ENCODE results near the gene ECPAS.
"Not testable (repeated sequence)": the region's sequence is repeated elsewhere in the genome, so short reads cannot be mapped to it uniquely, and the experiment has no call there.

ECPAS gene

DNA sequence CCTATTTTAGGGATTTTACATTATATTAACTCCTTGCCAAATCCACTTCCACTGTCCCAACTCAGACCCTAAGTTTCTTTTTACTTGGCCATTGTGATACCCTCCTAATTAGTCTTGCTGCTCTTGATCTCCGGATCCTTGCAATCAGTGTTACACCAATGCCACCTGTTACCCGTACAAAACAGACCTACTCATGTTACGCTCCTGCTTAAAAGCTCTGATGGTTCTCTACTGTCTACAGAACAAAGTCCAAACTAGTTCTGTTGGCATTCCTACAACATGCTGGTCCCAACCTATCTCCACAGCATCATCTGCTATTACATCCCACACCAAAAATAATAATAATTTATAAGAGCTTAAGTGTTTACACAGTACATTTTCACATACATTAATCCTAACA, 9.8 kb downstream of the ECPAS start:
- no peak for DNase-seq (ENCODE audit: low read depth in 2 of 2, low spot score in 1 of 2)

GRCh38 chr9:111467778-111468367, 16.3 kb downstream of the ECPAS start:
- no peak for DNase-seq (ENCODE audit: low read depth in 2 of 2, low spot score in 1 of 2)

DNA sequence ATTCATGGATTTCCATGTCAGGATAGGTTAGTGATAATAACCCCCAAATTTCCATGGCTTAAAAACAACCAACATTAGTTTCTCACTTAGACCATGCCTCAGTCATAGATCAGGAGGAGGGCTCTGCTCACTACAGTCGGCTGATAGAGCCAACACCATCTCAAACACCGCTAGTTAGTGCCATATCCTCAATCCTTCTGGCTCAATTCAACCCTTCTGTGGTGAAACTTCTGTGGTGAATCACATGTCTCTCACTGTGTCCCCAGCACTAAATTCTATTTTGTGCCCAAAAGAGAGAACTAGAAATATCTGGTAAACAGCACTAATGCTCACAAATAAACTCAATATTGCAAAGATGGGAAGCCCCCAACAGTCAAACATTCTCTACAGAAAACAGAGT, 21.1 kb downstream of the ECPAS start:
- no peak for DNase-seq (ENCODE audit: low read depth in 2 of 2, low spot score in 1 of 2)

DNA sequence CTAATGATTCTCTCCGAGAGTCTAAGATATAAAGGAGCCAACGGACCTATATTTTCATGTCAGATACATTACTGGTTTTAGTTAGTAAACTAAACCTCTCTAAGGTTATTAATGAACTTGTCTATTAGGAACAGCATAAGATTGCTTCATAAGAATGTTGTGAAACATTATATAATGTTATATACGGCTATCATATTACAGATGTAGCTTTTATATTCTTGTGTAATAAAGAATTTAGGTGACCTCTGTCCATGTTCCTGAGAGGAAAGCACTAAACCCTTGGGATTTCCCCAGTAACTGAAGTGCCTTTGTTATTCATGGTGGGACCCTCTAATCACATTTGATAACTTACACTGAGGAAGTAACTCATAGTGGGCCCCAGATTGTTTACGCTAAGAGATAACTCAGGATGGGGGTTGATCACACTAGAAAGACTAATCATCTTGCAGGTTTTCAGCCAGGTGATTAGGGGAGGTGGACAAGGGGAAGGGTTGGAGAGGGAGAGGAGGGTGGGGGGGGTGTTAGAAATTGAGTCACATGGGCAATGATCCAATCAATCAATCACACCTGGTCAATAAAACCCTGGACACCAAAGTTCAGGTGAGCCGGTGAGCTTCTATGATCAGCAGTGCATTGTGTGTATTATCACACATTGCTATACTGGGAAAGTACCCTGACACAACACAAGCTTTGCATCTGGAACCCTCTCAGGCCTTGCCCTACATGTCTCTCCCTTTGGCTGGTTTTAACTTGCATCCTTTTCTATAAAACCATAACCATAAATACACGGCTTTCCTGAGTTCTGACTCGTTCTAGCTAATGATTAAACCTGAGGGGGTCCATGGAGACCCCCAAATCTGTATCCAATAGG, 25.8 kb downstream of the ECPAS start:
- no peak for DNase-seq (ENCODE audit: low read depth in 2 of 2, low spot score in 1 of 2)

- no peak for DNase-seq (ENCODE audit: low read depth in 2 of 2, low spot score in 1 of 2)
Observed at GRCh38 chr9:111456529-111456928, 27.7 kb downstream of the ECPAS start.

DNA sequence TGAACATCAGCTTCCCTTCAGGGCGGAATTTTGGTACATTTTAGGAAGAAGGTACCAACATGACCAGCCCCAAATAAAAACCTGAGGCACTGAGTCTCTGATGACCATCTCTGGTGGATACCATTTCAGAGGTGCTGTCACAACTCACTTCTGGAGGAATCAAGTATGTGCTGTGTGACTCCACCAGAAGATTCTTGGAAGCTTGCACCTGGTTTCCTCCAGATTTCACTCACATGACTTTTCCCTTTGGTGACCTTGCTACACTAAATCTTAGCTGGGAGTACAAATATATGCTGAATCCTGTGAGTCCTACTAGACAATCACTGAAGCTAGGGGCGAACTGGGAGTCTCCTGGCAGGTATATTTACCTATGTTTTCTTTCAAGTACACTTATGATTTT, 28.5 kb downstream of the ECPAS start:
- no peak for DNase-seq (ENCODE audit: low read depth in 2 of 2, low spot score in 1 of 2)

GRCh38 chr9:111454751-111455150, 29.4 kb downstream of the ECPAS start:
- no peak for DNase-seq (ENCODE audit: low read depth in 2 of 2, low spot score in 1 of 2)

- no peak for DNase-seq (ENCODE audit: low read depth in 2 of 2, low spot score in 1 of 2)
Observed at GRCh38 chr9:111451570-111451969, 32.6 kb downstream of the ECPAS start.

DNA sequence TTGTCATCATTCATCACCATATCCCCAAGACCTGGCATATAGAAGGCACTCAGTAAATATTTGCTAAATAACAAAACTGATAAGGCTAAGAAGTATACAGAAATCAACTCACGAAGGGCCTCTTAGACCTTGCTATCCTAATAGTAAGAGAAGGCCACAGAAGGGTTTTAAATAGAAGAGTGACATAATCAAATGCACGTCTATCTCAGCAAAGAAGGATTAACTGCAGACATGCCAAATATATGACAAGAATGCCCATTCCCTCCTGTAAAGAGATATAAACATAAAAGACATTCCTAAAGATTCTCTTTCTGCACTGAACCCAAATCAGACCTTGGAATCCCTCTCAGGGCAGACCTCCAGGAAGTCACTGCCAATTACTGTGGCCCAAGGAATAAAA, 34.1 kb downstream of the ECPAS start:
- no peak for DNase-seq (ENCODE audit: low read depth in 2 of 2, low spot score in 1 of 2)

- DNase-seq (ENCODE audit: low read depth in 2 of 2, low spot score in 1 of 2): no peak
Observed at GRCh38 chr9:111449705-111450104, 34.5 kb downstream of the ECPAS start.

DNA sequence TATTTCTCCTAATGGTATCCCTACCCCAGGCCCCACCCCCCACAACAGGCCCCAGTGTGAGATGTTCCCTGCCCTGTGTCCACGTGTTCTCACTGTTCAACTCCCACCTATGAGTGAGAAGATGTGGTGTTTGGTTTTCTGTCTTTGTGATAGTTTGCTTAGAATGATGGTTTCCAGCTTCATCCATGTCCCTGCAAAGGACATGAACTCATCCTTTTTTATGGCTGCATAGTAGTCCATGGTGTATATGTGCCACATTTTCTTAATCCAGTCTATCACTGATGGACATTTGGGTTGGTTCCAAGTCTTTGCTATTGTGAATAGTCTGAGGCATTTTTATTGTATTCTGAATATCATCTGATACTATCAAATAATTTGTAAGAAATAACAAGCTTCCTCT, 38.4 kb downstream of the ECPAS start:
- not testable (repeated sequence) for DNase-seq (ENCODE audit: low read depth in 2 of 2, low spot score in 1 of 2)

- no peak for DNase-seq (ENCODE audit: low read depth in 2 of 2, low spot score in 1 of 2)
Observed at GRCh38 chr9:111443454-111443853, 40.7 kb downstream of the ECPAS start.

DNA sequence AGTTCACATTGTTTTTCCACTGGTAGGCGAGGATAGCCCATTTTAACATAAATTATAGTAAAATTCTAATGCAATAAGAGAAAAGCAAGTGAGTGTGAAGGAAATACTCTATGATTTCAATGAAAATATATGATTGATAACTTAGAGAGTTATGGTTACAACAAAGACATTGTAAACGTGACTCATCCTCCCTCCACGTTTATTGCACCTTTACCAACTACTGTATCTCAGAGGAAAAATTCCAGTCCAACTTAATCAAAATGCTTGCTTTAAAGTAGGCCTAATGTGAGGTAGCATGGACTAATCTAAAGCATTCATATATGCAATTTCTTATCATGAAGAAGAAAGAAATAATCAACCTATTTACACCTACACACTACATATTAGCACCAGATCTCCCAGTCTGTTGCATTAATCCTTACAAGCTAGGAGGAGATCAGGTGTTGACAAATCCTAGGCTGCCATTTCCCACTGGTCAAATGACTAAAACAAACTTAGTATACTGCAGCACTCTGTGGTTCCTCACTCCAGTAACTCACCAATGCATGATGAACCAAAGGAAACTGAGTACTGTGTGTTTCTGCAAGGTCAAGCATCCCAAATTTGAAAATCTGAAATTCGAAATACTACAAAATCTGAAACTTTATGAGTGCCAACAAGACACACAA, 41.7 kb downstream of the ECPAS start:
- no peak for DNase-seq (ENCODE audit: low read depth in 2 of 2, low spot score in 1 of 2)

DNA sequence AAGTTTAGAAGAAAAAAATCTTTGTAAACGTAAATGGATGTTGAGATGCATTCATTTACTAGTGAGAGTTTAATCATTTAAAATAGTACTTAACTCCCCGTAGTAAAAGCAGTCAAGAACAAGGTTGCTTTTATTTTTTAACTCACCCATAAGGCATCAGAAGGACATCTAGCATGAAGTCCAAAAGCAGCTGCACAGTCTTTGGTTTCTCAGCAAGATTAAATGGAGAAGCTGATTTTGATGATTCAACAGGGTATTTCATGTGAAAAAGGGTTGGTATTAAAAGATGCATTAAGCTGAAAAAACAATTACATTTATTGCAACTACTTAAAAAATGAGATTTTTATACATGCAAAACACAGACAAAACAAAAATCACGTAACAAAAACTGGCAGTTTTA, 44.0 kb downstream of the ECPAS start:
- no peak for DNase-seq (ENCODE audit: low read depth in 2 of 2, low spot score in 1 of 2)

DNA sequence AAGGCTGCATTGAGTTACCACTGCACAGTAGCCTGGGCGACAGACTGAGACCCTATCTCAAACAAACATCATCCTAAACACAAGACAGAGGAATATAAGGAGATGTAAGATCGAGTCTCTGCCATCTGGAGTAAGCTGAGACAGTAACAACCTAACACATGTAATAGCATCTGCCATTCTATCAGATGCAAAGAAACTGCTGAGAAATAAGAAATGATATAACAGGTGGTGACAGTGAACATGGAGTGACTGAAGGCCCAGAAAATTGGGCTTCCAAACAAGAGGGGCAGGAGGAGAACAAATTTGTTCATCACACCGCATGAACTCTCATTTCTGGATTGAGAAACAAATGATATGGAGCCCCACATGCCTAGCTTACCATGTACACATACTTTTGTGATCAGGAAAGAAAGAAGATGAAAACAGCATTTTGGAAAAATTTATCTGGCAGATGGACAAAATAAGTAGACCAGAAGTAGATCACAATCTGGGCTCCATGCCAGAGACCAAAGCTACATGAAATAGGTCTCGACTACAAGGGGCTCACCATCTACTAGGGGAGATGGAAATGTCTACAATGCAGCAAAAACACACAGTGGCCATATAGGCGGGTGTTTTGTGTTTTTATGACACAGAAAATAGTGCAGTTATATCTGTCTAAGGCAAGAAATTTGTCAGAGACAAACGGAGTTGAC, 45.5 kb downstream of the ECPAS start:
- DNase-seq (ENCODE audit: low read depth in 2 of 2, low spot score in 1 of 2): no peak

DNA sequence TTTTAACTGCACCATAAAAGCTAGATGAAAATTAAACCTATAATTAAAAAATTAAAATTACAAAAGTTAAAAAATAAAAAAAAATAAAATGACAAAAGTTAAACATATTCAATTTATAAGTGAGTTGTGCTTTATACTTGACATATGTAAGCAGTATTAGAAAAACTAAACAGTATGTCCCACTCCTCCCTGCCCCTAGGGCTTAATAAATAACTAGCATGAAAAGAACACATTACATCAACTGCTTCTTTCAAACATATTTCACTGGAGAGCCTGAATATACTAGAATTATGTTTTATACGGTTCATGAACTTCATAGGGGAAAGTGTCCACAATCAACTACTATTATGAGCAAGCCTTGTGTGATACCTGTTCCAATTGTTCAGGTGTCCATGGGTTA, 47.6 kb downstream of the ECPAS start:
- no peak for DNase-seq (ENCODE audit: low read depth in 2 of 2, low spot score in 1 of 2)

- DNase-seq (ENCODE audit: low read depth in 2 of 2, low spot score in 1 of 2): no peak
Observed at GRCh38 chr9:111433082-111433481, 51.1 kb downstream of the ECPAS start.

DNA sequence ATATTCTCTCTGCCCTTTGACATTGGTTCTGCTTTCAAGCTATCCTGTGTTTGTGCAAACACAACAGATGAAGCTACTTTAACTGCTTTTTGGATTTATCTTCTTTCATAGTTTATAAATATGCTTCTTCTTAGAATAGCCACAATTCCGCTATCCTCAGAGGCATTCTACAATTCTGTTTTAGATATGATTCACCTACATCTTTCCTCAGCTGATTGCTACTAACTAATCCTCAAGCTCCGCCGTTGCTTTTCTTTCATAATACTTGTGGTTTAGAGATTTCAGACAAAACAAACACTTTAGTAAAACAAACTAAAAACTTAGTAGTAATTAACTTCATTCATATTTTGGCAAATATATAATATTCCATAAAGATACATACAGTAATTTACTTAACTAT, 52.5 kb downstream of the ECPAS start:
- DNase-seq (ENCODE audit: low read depth in 2 of 2, low spot score in 1 of 2): no peak

- no peak for DNase-seq (ENCODE audit: low read depth in 2 of 2, low spot score in 1 of 2)
Observed at GRCh38 chr9:111429175-111429574, 55.0 kb downstream of the ECPAS start.

- no peak for DNase-seq (ENCODE audit: low read depth in 2 of 2, low spot score in 1 of 2)
Observed at GRCh38 chr9:111427186-111427585, 57.0 kb downstream of the ECPAS start.

- no peak for DNase-seq (ENCODE audit: low read depth in 2 of 2, low spot score in 1 of 2)
Observed at GRCh38 chr9:111423389-111423788, 60.8 kb downstream of the ECPAS start.

DNA sequence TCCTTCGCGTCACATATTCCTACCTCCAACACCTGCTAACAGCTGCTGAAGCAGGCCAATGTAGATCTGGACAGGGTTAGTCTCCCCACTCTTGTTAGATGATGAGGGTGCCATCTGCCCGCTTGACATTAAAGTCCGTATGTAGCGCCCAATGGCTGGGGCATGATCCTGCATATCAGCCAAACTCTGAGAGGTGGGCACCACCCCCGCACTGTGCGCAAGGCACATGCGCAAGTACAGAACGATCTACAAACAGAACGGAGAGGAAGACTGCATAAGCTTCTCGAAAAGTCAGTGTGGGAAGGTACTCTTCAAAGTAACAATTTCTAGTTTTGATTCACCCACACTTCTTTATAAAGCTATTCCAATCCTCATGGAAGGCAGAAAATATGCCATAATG, 69.8 kb downstream of the ECPAS start:
- no peak for DNase-seq (ENCODE audit: low read depth in 2 of 2, low spot score in 1 of 2)

All from stimulated activated CD8-positive, alpha-beta memory T cell treated with anti-CD3 and anti-CD28 coated beads, Interleukin-4, amount 100 ng/mL, for 1 hour (primary cell).